GM21737 (cell line): ENCODE results near the gene HDGFL3.
A peak's percentile ranks its signal among the peaks of the same experiment; 100 is the strongest.
"Not testable (repeated sequence)": the region's sequence is repeated elsewhere in the genome, so short reads cannot be mapped to it uniquely, and the experiment has no call there.

Experiments
- ATAC-seq: cut with Tn5 transposase; IDR thresholded peaks from one replicate; pipeline ENCODE4 v1.9.1; 2021; ENCODE audit warnings: mild to moderate bottlenecking, moderate library complexity; ENCODE audit not compliant: unreplicated experiment

Gene HDGFL3

DNA sequence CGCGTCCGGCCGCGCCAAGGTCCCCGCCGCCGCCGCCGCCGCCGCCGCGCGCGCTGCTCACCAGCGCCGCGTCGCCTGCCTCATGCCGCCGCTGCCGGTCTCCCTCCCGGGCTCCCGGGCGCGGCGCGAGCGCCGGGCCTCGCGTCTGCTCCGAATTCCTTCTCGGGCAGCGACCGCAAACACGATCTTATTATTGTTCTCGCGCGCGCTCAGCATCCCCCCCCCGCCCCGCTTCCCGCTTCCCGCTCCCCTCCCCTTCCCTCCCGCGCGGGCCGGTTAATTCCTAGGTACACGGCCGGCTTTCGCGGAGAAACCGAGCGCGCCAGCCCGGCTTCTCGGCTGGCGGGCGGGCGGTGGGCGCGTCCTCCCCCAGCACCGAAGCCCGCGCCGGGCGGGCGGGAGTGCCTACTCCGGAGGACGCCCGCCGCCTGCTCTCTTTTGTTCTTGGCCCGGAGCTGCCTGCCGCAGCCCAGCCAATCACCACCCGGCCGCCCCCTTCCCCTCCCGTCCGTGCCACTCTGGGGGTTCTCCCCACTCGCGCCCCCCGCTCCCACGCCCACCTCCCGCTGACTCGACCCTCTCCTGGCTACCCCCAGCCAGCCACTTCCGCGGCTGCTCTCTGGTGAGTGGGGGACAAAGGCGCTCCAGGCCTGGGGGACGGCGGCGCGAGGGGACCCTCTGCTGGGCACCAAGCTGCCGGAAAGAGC, at the start of gene HDGFL3:
Gene HDGFL3 (minus strand): TSS at position 164 of the 707 bp plus-strand sequence. CDS start 409 bp downstream, outside the sequence.
- ATAC-seq: peak; percentile 38

- ATAC-seq: no peak
Measured at GRCh38 chr15:83250781-83251180, 43.2 kb upstream of the HDGFL3 start.

DNA sequence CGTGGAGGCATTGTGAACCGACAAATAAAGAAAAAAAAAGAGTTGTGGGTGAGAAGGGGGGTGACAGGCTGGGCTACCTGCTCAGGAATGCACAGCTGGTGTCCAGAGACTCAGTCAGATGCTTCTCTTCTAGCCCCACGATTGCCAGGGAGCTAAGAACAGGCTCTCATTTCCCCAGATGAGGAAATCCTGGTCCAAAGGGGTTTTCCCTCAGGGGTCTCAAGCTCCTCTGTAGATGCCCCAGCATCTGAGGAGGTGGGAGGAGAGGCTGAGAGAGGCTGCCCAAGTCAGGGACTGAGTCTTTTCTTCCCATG, 41.4 kb upstream of the HDGFL3 start:
- ATAC-seq: no peak

GRCh38 chr15:83248151-83249029, 40.8 kb upstream of the HDGFL3 start:
- no peak for ATAC-seq

DNA sequence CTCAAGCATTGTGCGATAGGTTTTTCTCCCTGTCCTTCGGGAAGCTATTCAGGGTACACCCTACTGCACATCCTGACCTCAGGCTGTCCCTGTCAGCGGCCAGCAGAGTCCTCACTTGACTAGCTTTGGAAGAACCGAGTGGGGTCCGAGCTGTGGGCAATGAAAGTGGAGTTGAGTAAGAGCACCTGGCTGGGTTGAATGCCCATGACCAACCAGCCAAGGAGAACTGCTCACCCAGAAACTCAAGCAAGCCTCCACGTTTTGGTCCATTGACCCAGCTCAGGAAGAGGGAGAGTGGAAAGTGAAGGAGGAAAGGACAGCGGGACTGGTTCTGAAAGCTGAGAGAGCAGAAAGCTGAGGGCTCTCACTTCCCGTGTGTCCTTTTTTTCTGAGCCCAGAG, 36.0 kb upstream of the HDGFL3 start:
- no peak for ATAC-seq

DNA sequence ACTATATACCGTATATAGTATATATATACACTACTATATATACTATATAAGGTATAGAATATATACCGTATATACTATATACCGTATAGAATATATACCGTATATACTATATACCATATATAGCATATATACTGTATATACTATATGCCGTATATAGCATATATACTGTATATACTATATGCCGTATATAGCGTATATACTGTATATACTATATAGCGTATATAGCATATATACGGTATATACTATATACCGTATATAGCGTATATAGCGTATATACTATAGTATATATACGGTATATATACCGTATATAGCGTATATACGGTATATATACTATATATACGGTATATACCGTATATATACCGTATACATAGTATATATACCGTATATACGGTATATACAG, 22.6 kb upstream of the HDGFL3 start:
- ATAC-seq: no peak

- ATAC-seq: no peak
Measured at GRCh38 chr15:83225449-83225848, 17.8 kb upstream of the HDGFL3 start.

- not testable (repeated sequence) for ATAC-seq
Measured at GRCh38 chr15:83221781-83222180, 14.2 kb upstream of the HDGFL3 start.

- no peak for ATAC-seq
Measured at GRCh38 chr15:83219026-83219425, 11.4 kb upstream of the HDGFL3 start.

DNA sequence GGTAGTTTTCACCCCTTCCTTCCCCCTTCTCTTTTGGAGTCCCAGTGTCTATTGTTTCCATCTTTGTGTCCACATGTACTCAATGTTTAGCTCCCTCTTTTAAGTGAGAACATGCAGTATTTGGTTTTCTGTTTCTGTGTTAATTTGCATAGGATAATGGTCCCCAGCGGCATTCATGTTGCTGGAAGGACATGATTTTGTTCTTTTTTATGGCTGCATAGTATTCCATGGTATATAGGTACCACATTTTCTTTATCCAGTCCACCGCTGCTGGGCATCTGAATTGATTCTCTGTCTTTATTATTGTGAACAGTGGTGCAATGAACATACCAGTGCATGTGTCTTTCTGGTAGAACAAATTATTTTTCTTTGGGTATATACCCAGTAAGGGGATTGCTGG, 7.7 kb upstream of the HDGFL3 start:
- ATAC-seq: no peak

- no peak for ATAC-seq
Measured at GRCh38 chr15:83210619-83211018, 3.0 kb upstream of the HDGFL3 start.

DNA sequence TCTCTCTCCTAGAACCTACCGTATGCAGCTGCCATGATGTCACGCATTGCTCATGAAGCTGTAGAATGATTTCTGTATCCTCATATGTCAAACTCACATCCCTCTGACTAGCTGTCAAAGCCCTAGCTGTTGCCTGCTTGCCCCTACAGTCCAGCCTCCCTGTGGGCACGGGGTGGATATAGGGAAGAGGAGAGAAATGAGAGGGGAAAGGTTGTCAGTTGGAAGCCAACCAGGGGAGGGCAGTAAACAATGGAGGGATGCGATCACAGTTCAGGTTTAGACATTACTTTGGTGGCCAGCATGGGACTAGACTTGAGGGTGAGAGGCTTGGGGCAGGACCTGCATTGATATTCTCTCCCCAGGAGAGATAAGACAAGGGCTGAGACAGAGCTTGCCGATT, 1.7 kb upstream of the HDGFL3 start:
- ATAC-seq: no peak

GRCh38 chr15:83208367-83208661, 691 bp upstream of the HDGFL3 start:
- ATAC-seq: no peak

DNA sequence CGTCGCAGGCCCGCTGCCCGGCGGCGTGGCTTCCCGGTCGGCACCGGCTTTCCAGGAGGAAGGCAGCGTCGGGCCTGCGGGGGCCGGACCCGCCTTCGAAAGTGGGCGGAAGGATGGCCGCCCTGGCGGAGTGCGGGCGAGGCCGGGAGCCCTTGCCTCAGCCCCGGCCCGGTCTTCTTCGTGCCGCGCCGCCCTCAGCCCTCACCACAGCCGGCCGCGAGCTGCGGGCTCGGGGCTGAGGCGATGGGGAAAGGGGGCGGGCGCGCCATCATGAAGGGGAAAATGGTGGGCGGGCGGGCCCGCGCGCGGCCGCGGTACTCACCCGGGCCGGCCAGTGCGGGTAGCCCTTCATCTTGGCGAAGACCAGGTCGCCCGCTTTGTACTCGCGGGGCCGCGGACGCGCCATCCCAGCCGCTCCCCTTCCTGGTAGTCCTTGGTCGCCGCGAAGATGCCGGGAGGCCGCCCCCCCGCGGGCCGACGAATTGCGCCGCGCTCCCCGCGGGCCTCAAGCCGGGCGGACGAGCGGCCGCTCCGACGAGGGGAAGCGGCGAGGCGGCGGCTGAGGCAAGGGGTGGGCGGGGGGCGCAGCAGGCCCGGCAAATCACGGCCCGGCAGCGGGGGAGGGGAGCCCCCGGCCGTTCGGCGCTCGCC, 489 bp downstream of the HDGFL3 start:
- peak; percentile 22 for ATAC-seq

GRCh38 chr15:83206526-83207008, 1.1 kb downstream of the HDGFL3 start:
- ATAC-seq: no peak

GRCh38 chr15:83205725-83206324, 1.8 kb downstream of the HDGFL3 start:
- ATAC-seq: no peak

- ATAC-seq: no peak
Measured at GRCh38 chr15:83204697-83205096, 2.9 kb downstream of the HDGFL3 start.

DNA sequence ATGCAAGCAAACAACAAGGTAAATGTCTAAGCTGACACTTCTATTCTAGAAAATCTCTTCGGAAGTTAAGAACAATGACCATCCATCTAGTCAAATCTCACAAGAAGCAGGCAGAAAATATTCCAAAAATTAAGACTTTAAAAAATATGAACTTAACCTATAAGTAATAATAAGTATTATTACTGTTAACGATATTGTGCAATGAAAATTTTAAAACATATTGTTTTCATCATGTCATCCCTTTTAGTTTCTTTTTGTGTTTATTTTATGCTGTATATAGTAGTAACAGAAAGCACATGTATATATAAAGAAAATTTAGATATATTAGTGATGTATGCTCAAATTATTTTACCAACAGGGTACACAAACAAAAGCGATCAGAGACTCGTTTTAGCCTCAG, 4.1 kb downstream of the HDGFL3 start:
- no peak for ATAC-seq

- ATAC-seq: no peak
Measured at GRCh38 chr15:83200589-83200988, 7.0 kb downstream of the HDGFL3 start.

GRCh38 chr15:83200162-83200561, 7.5 kb downstream of the HDGFL3 start:
- ATAC-seq: no peak

- ATAC-seq: peak; percentile 84
Measured at GRCh38 chr15:83199288-83199687, 8.3 kb downstream of the HDGFL3 start.
